ENCODE measurements around the gene PPIG.

PPIG gene

GRCh38 chr2:169661265-169661664 is 77.1 kb downstream of the PPIG start:
- Histone ChIP-seq H3K27me3 (ENCODE audit: control insufficient read depth in 1 of 2, insufficient read depth in 2 of 2, low read length in 2 of 2) (no peaks in the 10 kb centered on the region), H3K4me3 (ENCODE audit: low read length in 2 of 2) (no peak overlapping the region), H3K9ac (ENCODE audit: low read length in 2 of 2) (no peak overlapping the region), H3K9me3 (ENCODE audit: control insufficient read depth in 2 of 2, low read length in 2 of 2) (no peaks in the 10 kb centered on the region), H3K4me1 (ENCODE audit: control insufficient read depth, insufficient read depth, low read length) (no peaks in the 10 kb centered on the region), H3K27ac (ENCODE audit: low read length) (no peak overlapping the region), H3K36me3 (ENCODE audit: control insufficient read depth in 2 of 2, insufficient read depth in 2 of 2, low read length in 2 of 2) (no peaks in the 10 kb centered on the region)

GRCh38 chr2:169662744-169663143 is 78.6 kb downstream of the PPIG start:
- Histone ChIP-seq H3K36me3 (ENCODE audit: control insufficient read depth in 2 of 2, insufficient read depth in 2 of 2, low read length in 2 of 2) (no peaks in the 10 kb centered on the region), H3K4me3 (ENCODE audit: low read length in 2 of 2) (no peak overlapping the region), H3K27me3 (ENCODE audit: control insufficient read depth in 1 of 2, insufficient read depth in 2 of 2, low read length in 2 of 2) (no peaks in the 10 kb centered on the region), H3K27ac (ENCODE audit: low read length) (no peak overlapping the region), H3K9me3 (ENCODE audit: control insufficient read depth in 2 of 2, low read length in 2 of 2) (no peaks in the 10 kb centered on the region), H3K9ac (ENCODE audit: low read length in 2 of 2) (no peak overlapping the region), H3K4me1 (ENCODE audit: control insufficient read depth, insufficient read depth, low read length) (no peaks in the 10 kb centered on the region)

GRCh38 chr2:169663247-169663646 is 79.1 kb downstream of the PPIG start:
- Histone ChIP-seq H3K4me1 (ENCODE audit: control insufficient read depth, insufficient read depth, low read length) (no peaks in the 10 kb centered on the region), H3K27ac (ENCODE audit: low read length) (no peak overlapping the region), H3K27me3 (ENCODE audit: control insufficient read depth in 1 of 2, insufficient read depth in 2 of 2, low read length in 2 of 2) (no peaks in the 10 kb centered on the region), H3K9me3 (ENCODE audit: control insufficient read depth in 2 of 2, low read length in 2 of 2) (no peaks in the 10 kb centered on the region), H3K36me3 (ENCODE audit: control insufficient read depth in 2 of 2, insufficient read depth in 2 of 2, low read length in 2 of 2) (no peaks in the 10 kb centered on the region), H3K4me3 (ENCODE audit: low read length in 2 of 2) (no peak overlapping the region), H3K9ac (ENCODE audit: low read length in 2 of 2) (no peak overlapping the region)

GRCh38 chr2:169664600-169664977 is 80.4 kb downstream of the PPIG start:
- Histone ChIP-seq H3K4me3 (ENCODE audit: low read length in 2 of 2) (no peak overlapping the region), H3K4me1 (ENCODE audit: control insufficient read depth, insufficient read depth, low read length) (no peaks in the 10 kb centered on the region), H3K27ac (ENCODE audit: low read length) (no peak overlapping the region), H3K27me3 (ENCODE audit: control insufficient read depth in 1 of 2, insufficient read depth in 2 of 2, low read length in 2 of 2) (no peaks in the 10 kb centered on the region), H3K9ac (ENCODE audit: low read length in 2 of 2) (no peak overlapping the region), H3K36me3 (ENCODE audit: control insufficient read depth in 2 of 2, insufficient read depth in 2 of 2, low read length in 2 of 2) (no peaks in the 10 kb centered on the region), H3K9me3 (ENCODE audit: control insufficient read depth in 2 of 2, low read length in 2 of 2) (no peaks in the 10 kb centered on the region)

GRCh38 chr2:169664978-169665930 is 81.1 kb downstream of the PPIG start:
- H3K9me3 ChIP-seq (ENCODE audit: control insufficient read depth in 2 of 2, low read length in 2 of 2), result no peaks in the 10 kb centered on the region
- H3K4me1 ChIP-seq (ENCODE audit: control insufficient read depth, insufficient read depth, low read length), result no peaks in the 10 kb centered on the region
- H3K9ac ChIP-seq (ENCODE audit: low read length in 2 of 2), result no peak overlapping the region
- H3K36me3 ChIP-seq (ENCODE audit: control insufficient read depth in 2 of 2, insufficient read depth in 2 of 2, low read length in 2 of 2), result no peaks in the 10 kb centered on the region
- H3K27ac ChIP-seq (ENCODE audit: low read length), result no peak overlapping the region
- no peaks in the 10 kb centered on the region for H3K27me3 ChIP-seq (ENCODE audit: control insufficient read depth in 1 of 2, insufficient read depth in 2 of 2, low read length in 2 of 2)
- no peak overlapping the region for H3K4me3 ChIP-seq (ENCODE audit: low read length in 2 of 2)

- H3K9ac ChIP-seq (ENCODE audit: low read length in 2 of 2), result no peak overlapping the region
- H3K9me3 ChIP-seq (ENCODE audit: control insufficient read depth in 2 of 2, low read length in 2 of 2), result no peaks in the 10 kb centered on the region
- no peak overlapping the region for H3K4me3 ChIP-seq (ENCODE audit: low read length in 2 of 2)
- H3K27ac ChIP-seq (ENCODE audit: low read length), result no peak overlapping the region
- H3K27me3 ChIP-seq (ENCODE audit: control insufficient read depth in 1 of 2, insufficient read depth in 2 of 2, low read length in 2 of 2), result no peaks in the 10 kb centered on the region
- H3K36me3 ChIP-seq (ENCODE audit: control insufficient read depth in 2 of 2, insufficient read depth in 2 of 2, low read length in 2 of 2), result no peaks in the 10 kb centered on the region
- no peaks in the 10 kb centered on the region for H3K4me1 ChIP-seq (ENCODE audit: control insufficient read depth, insufficient read depth, low read length)
Observed at GRCh38 chr2:169667583-169667982, 83.4 kb downstream of the PPIG start.

- H3K27me3 ChIP-seq (ENCODE audit: control insufficient read depth in 1 of 2, insufficient read depth in 2 of 2, low read length in 2 of 2), result no peaks in the 10 kb centered on the region
- H3K4me1 ChIP-seq (ENCODE audit: control insufficient read depth, insufficient read depth, low read length), result no peaks in the 10 kb centered on the region
- no peak overlapping the region for H3K27ac ChIP-seq (ENCODE audit: low read length)
- H3K4me3 ChIP-seq (ENCODE audit: low read length in 2 of 2), result no peak overlapping the region
- H3K36me3 ChIP-seq (ENCODE audit: control insufficient read depth in 2 of 2, insufficient read depth in 2 of 2, low read length in 2 of 2), result no peaks in the 10 kb centered on the region
- H3K9me3 ChIP-seq (ENCODE audit: control insufficient read depth in 2 of 2, low read length in 2 of 2), result no peaks in the 10 kb centered on the region
- H3K9ac ChIP-seq (ENCODE audit: low read length in 2 of 2), result no peak overlapping the region
Observed at GRCh38 chr2:169670215-169670651, 86.1 kb downstream of the PPIG start.

GRCh38 chr2:169670937-169671336 is 86.8 kb downstream of the PPIG start:
- H3K9me3 ChIP-seq (ENCODE audit: control insufficient read depth in 2 of 2, low read length in 2 of 2), result no peaks in the 10 kb centered on the region
- no peak overlapping the region for H3K27ac ChIP-seq (ENCODE audit: low read length)
- H3K9ac ChIP-seq (ENCODE audit: low read length in 2 of 2), result no peak overlapping the region
- H3K4me1 ChIP-seq (ENCODE audit: control insufficient read depth, insufficient read depth, low read length), result no peaks in the 10 kb centered on the region
- H3K36me3 ChIP-seq (ENCODE audit: control insufficient read depth in 2 of 2, insufficient read depth in 2 of 2, low read length in 2 of 2), result no peaks in the 10 kb centered on the region
- no peak overlapping the region for H3K4me3 ChIP-seq (ENCODE audit: low read length in 2 of 2)
- no peaks in the 10 kb centered on the region for H3K27me3 ChIP-seq (ENCODE audit: control insufficient read depth in 1 of 2, insufficient read depth in 2 of 2, low read length in 2 of 2)

- no peak overlapping the region for H3K9ac ChIP-seq (ENCODE audit: low read length in 2 of 2)
- no peak overlapping the region for H3K4me3 ChIP-seq (ENCODE audit: low read length in 2 of 2)
- no peaks in the 10 kb centered on the region for H3K9me3 ChIP-seq (ENCODE audit: control insufficient read depth in 2 of 2, low read length in 2 of 2)
- H3K27me3 ChIP-seq (ENCODE audit: control insufficient read depth in 1 of 2, insufficient read depth in 2 of 2, low read length in 2 of 2), result no peaks in the 10 kb centered on the region
- H3K36me3 ChIP-seq (ENCODE audit: control insufficient read depth in 2 of 2, insufficient read depth in 2 of 2, low read length in 2 of 2), result no peaks in the 10 kb centered on the region
- no peak overlapping the region for H3K27ac ChIP-seq (ENCODE audit: low read length)
- H3K4me1 ChIP-seq (ENCODE audit: control insufficient read depth, insufficient read depth, low read length), result no peaks in the 10 kb centered on the region
Observed at GRCh38 chr2:169672406-169672805, 88.3 kb downstream of the PPIG start.

GRCh38 chr2:169673106-169673505 is 89.0 kb downstream of the PPIG start:
- no peak overlapping the region for H3K4me3 ChIP-seq (ENCODE audit: low read length in 2 of 2)
- no peak overlapping the region for H3K9ac ChIP-seq (ENCODE audit: low read length in 2 of 2)
- no peak overlapping the region for H3K27ac ChIP-seq (ENCODE audit: low read length)
- no peaks in the 10 kb centered on the region for H3K36me3 ChIP-seq (ENCODE audit: control insufficient read depth in 2 of 2, insufficient read depth in 2 of 2, low read length in 2 of 2)
- H3K4me1 ChIP-seq (ENCODE audit: control insufficient read depth, insufficient read depth, low read length), result no peaks in the 10 kb centered on the region
- no peaks in the 10 kb centered on the region for H3K27me3 ChIP-seq (ENCODE audit: control insufficient read depth in 1 of 2, insufficient read depth in 2 of 2, low read length in 2 of 2)
- H3K9me3 ChIP-seq (ENCODE audit: control insufficient read depth in 2 of 2, low read length in 2 of 2), result no peaks in the 10 kb centered on the region

- Histone ChIP-seq H3K4me3 (ENCODE audit: low read length in 2 of 2) (no peak overlapping the region), H3K36me3 (ENCODE audit: control insufficient read depth in 2 of 2, insufficient read depth in 2 of 2, low read length in 2 of 2) (no peaks in the 10 kb centered on the region), H3K9ac (ENCODE audit: low read length in 2 of 2) (no peak overlapping the region), H3K9me3 (ENCODE audit: control insufficient read depth in 2 of 2, low read length in 2 of 2) (no peaks in the 10 kb centered on the region), H3K4me1 (ENCODE audit: control insufficient read depth, insufficient read depth, low read length) (no peaks in the 10 kb centered on the region), H3K27me3 (ENCODE audit: control insufficient read depth in 1 of 2, insufficient read depth in 2 of 2, low read length in 2 of 2) (no peaks in the 10 kb centered on the region), H3K27ac (ENCODE audit: low read length) (no peak overlapping the region)
Observed at GRCh38 chr2:169673921-169674320, 89.8 kb downstream of the PPIG start.
